Measurements from ENCODE around the gene SORCS3.

GRCh38 chr10:105192146-105192545 is 551.1 kb downstream of the SORCS3 start:
- TF ChIP-seq, protein P1, sequence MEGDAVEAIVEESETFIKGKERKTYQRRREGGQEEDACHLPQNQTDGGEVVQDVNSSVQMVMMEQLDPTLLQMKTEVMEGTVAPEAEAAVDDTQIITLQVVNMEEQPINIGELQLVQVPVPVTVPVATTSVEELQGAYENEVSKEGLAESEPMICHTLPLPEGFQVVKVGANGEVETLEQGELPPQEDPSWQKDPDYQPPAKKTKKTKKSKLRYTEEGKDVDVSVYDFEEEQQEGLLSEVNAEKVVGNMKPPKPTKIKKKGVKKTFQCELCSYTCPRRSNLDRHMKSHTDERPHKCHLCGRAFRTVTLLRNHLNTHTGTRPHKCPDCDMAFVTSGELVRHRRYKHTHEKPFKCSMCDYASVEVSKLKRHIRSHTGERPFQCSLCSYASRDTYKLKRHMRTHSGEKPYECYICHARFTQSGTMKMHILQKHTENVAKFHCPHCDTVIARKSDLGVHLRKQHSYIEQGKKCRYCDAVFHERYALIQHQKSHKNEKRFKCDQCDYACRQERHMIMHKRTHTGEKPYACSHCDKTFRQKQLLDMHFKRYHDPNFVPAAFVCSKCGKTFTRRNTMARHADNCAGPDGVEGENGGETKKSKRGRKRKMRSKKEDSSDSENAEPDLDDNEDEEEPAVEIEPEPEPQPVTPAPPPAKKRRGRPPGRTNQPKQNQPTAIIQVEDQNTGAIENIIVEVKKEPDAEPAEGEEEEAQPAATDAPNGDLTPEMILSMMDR (optimal IDR thresholded peaks at IDR 0.05 in 1 of 3, IDR thresholded peaks at IDR 0.05 in 1 of 3, conservative IDR thresholded peaks at IDR 0.05 in 1 of 3; ENCODE audit: extremely low read depth in 1 of 3, insufficient read depth in 2 of 3, low read length in 3 of 3) = no peak
- no peak for TF ChIP-seq EZH2 (IDR thresholded peaks at IDR 0.05; ENCODE audit: low read length)
